GM12878 (cell line): ENCODE measurements around the gene REM2. TPM values are rescaled to one million over a fixed set of nuclear protein-coding genes. Genes with fewer than 3 reads are reported as not detected.
A peak's percentile ranks its signal among the peaks of the same experiment; 100 is the strongest.

Source experiments
- ATAC-seq: fragments of 200-7000 bp; cut with Tn5 transposase; 3 replicates; pipeline ENCODE4 v1.9.1; 2020; ENCODE audit warnings: mild to moderate bottlenecking, moderate library complexity
- BruUV-seq: library from RNA; stranded (reverse); fragments of 400-500 nt; replicated peaks from 2 replicates; lab custom pipeline; 2021; lab: Mats Ljungman, UMichigan
- CTCF ChIA-PET: fragments of 300-600 bp; sonication (Branson Sonifier 250); formaldehyde crosslinking; extraction: SDS; loops from one replicate; lab custom pipeline; 2021; ENCODE audit warnings: inconsistent platforms; lab: Yijun Ruan, JAX
- POLR2A ChIA-PET: fragments of 350-600 bp; formaldehyde crosslinking; extraction: SDS; loops from one replicate; lab custom pipeline; 2021; ENCODE audit warnings: inconsistent platforms; lab: Charles Lee
- RAD21 ChIA-PET: fragments of 300-600 bp; sonication (Branson Sonifier 250); formaldehyde crosslinking; loops from one replicate; lab custom pipeline; 2023; ENCODE audit warnings: antibody characterized with exemption; ENCODE audit not compliant: unreplicated experiment; lab: Charles Lee
- SMC1A ChIA-PET: fragments of 300-600 bp; sonication (Branson Sonifier 250); formaldehyde crosslinking; loops from one replicate; lab custom pipeline; 2023; ENCODE audit not compliant: unreplicated experiment, uncharacterized antibody; lab: Charles Lee
- DNase-seq: peaks from one replicate; pipeline ENCODE4 v3.0.0-alpha.2; 2011; ENCODE audit warnings: low read depth, low spot score
- FAIRE-seq: peaks from 3 replicates; lab custom pipeline; 2011; peaks lifted over from hg19 to GRCh38; lab: Jason Lieb, UNC
- H2AFZ ChIP-seq: 2 replicates; pipeline ENCODE4 v1.6.0; 2011; ENCODE audit warnings: low read depth, low read length, control low read depth; ENCODE audit not compliant: control insufficient read depth
- H3K27ac ChIP-seq: 2 replicates; pipeline ENCODE4 v1.5.1; 2011; ENCODE audit warnings: control low read depth; ENCODE audit not compliant: control insufficient read depth, insufficient read depth
- H3K27me3 ChIP-seq, 2 experiments: replicated peaks in 1 of 2; 2 replicates each; pipeline versions ENCODE4 v1.6.0 to v1.6.1; 2011; ENCODE audit warnings: low read length in 1 of 2; ENCODE audit not compliant: control insufficient read depth in 2 of 2, insufficient read depth in 2 of 2
- H3K36me3 ChIP-seq, 2 experiments: 2 replicates each; pipeline ENCODE4 v1.5.1; 2011; ENCODE audit warnings: low read length in 1 of 2; ENCODE audit not compliant: control insufficient read depth in 2 of 2, insufficient read depth in 2 of 2
- H3K4me1 ChIP-seq: 2 replicates; pipeline ENCODE4 v1.6.1; 2011; ENCODE audit warnings: mild to moderate bottlenecking, low read length, moderate library complexity, mixed read lengths; ENCODE audit not compliant: control insufficient read depth, insufficient read depth
- H3K4me2 ChIP-seq: 2 replicates; pipeline ENCODE4 v1.6.0; 2011; ENCODE audit warnings: control low read depth; ENCODE audit not compliant: control insufficient read depth, insufficient read depth
- H3K4me3 ChIP-seq: fragments of 200-600 bp; sonication (generic); 2 replicates; pipeline ENCODE4 v1.5.1; 2016
- H3K79me2 ChIP-seq: 2 replicates; pipeline ENCODE4 v1.6.0; 2011; ENCODE audit warnings: low read length; ENCODE audit not compliant: control insufficient read depth, insufficient read depth
- H3K9ac ChIP-seq: 2 replicates; pipeline ENCODE4 v1.8.0; 2011; ENCODE audit warnings: low read length, control low read depth, mixed read lengths; ENCODE audit not compliant: control insufficient read depth, insufficient read depth
- H3K9me3 ChIP-seq: replicated peaks from 3 replicates; pipeline ENCODE4 v1.5.1; 2011; ENCODE audit warnings: mild to moderate bottlenecking, low read length; ENCODE audit not compliant: control insufficient read depth, insufficient read depth
- H4K20me1 ChIP-seq: 2 replicates; pipeline ENCODE4 v1.6.0; 2011; ENCODE audit not compliant: control insufficient read depth, insufficient read depth
- EP300 ChIP-seq, 2 experiments: fragments of 150-350 bp in 1 of 2; IDR thresholded peaks; 2 replicates each; pipeline ENCODE4 v1.6.1; 2011 to 2012; ENCODE audit warnings: low read depth in 2 of 2, low read length in 2 of 2, borderline replicate concordance in 1 of 2, improper control_type of control experiment in 1 of 2, inconsistent platforms in 1 of 2; ENCODE audit not compliant: control insufficient read depth in 1 of 2
- GATAD2B ChIP-seq: fragments of 450-650 bp; conservative IDR thresholded peaks from 2 replicates; pipeline ENCODE4 v1.6.1; 2017; ENCODE audit warnings: low read depth, mild to moderate bottlenecking, moderate library complexity
- KAT2A ChIP-seq: conservative IDR thresholded peaks from 2 replicates; pipeline ENCODE4 v1.6.1; 2011; ENCODE audit warnings: low read depth, low read length; ENCODE audit not compliant: control insufficient read depth
- PML ChIP-seq: IDR thresholded peaks from 2 replicates; pipeline ENCODE4 v1.6.1; 2012; ENCODE audit warnings: low read length, inconsistent platforms
- SMAD5 ChIP-seq: IDR thresholded peaks from 2 replicates; pipeline ENCODE4 v1.6.1; 2016; ENCODE audit warnings: antibody characterized with exemption, low read depth
- WGBS: methylation state at CpG from one replicate; pipeline ENCODE4 v1.1.6; 2016; ENCODE audit warnings: low lambda C conversion rate; ENCODE audit not compliant: insufficient replicate concordance, insufficient coverage; ENCODE audit errors: missing lambda C conversion rate; 5-methylcytosine and 5-hydroxymethylcytosine counted together
- in situ Hi-C: fragments of 300-500 bp; cut with MboI; formaldehyde crosslinking; loops from 9 replicates; pipeline ENCODE4 v1.14.3; 2018; ENCODE audit warnings: mixed read lengths
- intact Hi-C: fragments of 100-400 bp; cut with micrococcal nuclease; formaldehyde crosslinking; loops from one replicate; pipeline ENCODE4 v1.14.2; 2022; ENCODE audit not compliant: unreplicated experiment
- polyA plus RNA-seq, 11 experiments: library from polyadenylated mRNA; depleted of rRNA in 4 of 11; unstranded in 6 of 11; stranded (reverse) in 5 of 11; fragments of >200 nt; fragmentation: Nextera tagmentation in 4 of 11; fragmentation: Illumina TruSeq in 1 of 11; extraction: Ambion mirVana in 4 of 11; extraction: Trizol in 1 of 11; gene quantifications; 1 replicate in 1 of 11; 2 replicates in 10 of 11; pipeline versions ENCODE4 v1.2.1 to v1.2.3, GENCODE V29; 2011 to 2016; ENCODE audit warnings: inconsistent platforms in 2 of 11, missing spikeins in 2 of 11, low read depth in 1 of 11
- total RNA-seq, 4 experiments: library from RNA; depleted of rRNA in 3 of 4; stranded (reverse); fragments of >200 nt in 3 of 4; fragmentation: Illumina TruSeq in 1 of 4; extraction: Trizol in 1 of 4; gene quantifications; 2 replicates each; pipeline versions ENCODE4 v1.2.1 to v1.2.3, GENCODE V29; 2013 to 2021
- TF ChIP-seq, protein P1 (sequence below): fragments of 450-650 bp; IDR thresholded peaks from 2 replicates; pipeline ENCODE4 v1.6.1; 2017; ENCODE audit warnings: mild to moderate bottlenecking, low read depth, inconsistent platforms; ENCODE audit not compliant: poor library complexity, severe bottlenecking

REM2 gene
- total and polyA plus RNA-seq, 10 of the 15 experiments (the other 5 are each of a cell fraction or from before 2014, with no cell fraction given) = 0.27 to 1.5 (median 0.83) TPM

DNA sequence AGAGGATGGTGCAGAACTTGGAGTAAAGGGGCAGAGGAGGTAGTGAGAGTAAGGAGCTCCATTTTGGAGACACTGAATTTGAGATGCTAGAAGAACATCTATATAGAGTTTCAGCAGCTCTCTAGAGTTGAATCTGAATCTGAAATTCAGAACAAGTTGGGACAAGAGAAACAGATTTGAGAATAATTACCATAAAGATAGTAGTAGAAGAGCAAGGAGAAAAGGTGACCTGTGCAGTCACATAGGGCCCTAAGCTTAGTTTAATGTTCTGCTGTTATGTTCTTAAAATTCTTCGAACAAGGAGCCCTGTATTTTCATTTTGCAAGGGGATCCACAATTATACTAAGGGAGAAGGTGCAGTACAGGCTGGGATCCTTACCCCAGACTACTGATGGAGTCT lies 7.4 kb downstream of the REM2 start:
- POLR2A ChIA-PET = interaction anchor here (0.8 to 6.0 kb wide), 7 partner anchors 10 to 65 kb away, joined by 3 to 51 read pairs (median 5); partner anchors contain the start of gene RBM23
- H3K27me3 ChIP-seq = no peaks in the 10 kb centered on the region
- DNase-seq = no peak
- H2AFZ ChIP-seq = no peak overlapping the region
- no peak for FAIRE-seq
- peaks cover 27% of the 10 kb centered on the region for H3K4me1 ChIP-seq
- H3K36me3 ChIP-seq = no peaks in the 10 kb centered on the region; a peak in 1 of 4 replicates
- 100% methylated on average over 1 of the region's 1 CpG for WGBS
- RAD21 ChIA-PET = interaction anchor here (1.0 to 4.2 kb wide), 3 partner anchors 10 to 233 kb away, joined by 4 to 50 read pairs (median 27); partner anchors contain the start of gene LRP10
- no peak overlapping the region for H3K9ac ChIP-seq
- intact Hi-C loops = no loop called here
- H3K4me3 ChIP-seq = no peak overlapping the region
- H3K9me3 ChIP-seq = no peaks in the 10 kb centered on the region
- CTCF ChIA-PET = interaction anchor here (0.8 to 10.8 kb wide), 7 partner anchors 10 to 231 kb away, joined by 3 to 174 read pairs (median 5); partner anchors contain the start of gene LRP10
- peak overlapping the region; percentile 61 for H3K27ac ChIP-seq
- SMC1A ChIA-PET = interaction anchor here (0.7 to 3.7 kb wide), 7 partner anchors 9 to 232 kb away, joined by 3 to 22 read pairs (median 4); no protein-coding TSS in a partner anchor
- H3K79me2 ChIP-seq = peaks cover 5% of the 10 kb centered on the region
- no peak for ATAC-seq
- no peaks in the 10 kb centered on the region for H4K20me1 ChIP-seq
- TF ChIP-seq PML = no peak
- TF ChIP-seq SMAD5 = no peak
- no peak for TF ChIP-seq GATAD2B
- TF ChIP-seq KAT2A = no peak
- BruUV-seq = no TSS peak
- in situ Hi-C loops = no loop called here
- H3K4me2 ChIP-seq = peak overlapping the region; percentile 62

DNA sequence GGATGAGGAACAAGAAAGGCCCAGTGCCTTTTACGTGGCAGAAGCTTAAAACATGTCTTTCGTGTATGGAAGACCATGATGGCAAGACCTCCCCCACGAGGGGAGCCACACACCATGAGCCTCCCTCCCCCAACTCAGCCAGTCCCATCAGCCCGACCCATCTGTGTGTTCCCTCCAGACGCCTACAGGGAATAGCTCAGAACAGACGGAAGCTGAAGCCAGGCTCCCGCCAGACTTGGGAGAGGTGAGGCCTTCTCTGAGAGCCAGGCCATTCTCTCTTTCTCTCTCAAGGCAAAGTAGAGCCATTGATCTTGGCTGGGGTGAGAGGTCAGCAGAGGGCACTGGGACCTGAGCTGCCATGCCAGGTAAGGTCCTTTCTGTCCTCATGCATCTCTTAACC lies 9.5 kb downstream of the REM2 start:
- FAIRE-seq = no peak
- no peaks in the 10 kb centered on the region for H3K9me3 ChIP-seq
- RAD21 ChIA-PET = no interaction called here
- in situ Hi-C loops = no loop called here
- peaks cover 5% of the 10 kb centered on the region for H3K79me2 ChIP-seq
- DNase-seq = no peak
- no peaks in the 10 kb centered on the region; a peak in 1 of 4 replicates for H3K36me3 ChIP-seq
- no peak for ATAC-seq
- no TSS peak for BruUV-seq
- H4K20me1 ChIP-seq = no peaks in the 10 kb centered on the region
- H3K4me2 ChIP-seq = no peak overlapping the region
- H3K9ac ChIP-seq = no peak overlapping the region
- H2AFZ ChIP-seq = no peak overlapping the region
- no peak overlapping the region for H3K4me3 ChIP-seq
- POLR2A ChIA-PET = interaction anchor here (0.7 kb wide), 1 partner anchor 24 kb away, joined by 3 read pairs; no protein-coding TSS in a partner anchor
- CTCF ChIA-PET = interaction anchor here (1.0 to 2.3 kb wide), 4 partner anchors 10 to 40 kb away, joined by 3 to 8 read pairs (median 4); partner anchors contain the start of gene PRMT5
- H3K27ac ChIP-seq = no peak overlapping the region
- intact Hi-C loops = no loop called here
- SMC1A ChIA-PET = interaction anchor here (0.6 to 1.5 kb wide), 3 partner anchors 9 to 20 kb away, joined by 3 to 5 read pairs (median 3); no protein-coding TSS in a partner anchor
- TF ChIP-seq SMAD5 (no peak), EP300 (IDR thresholded peaks at IDR 0.05; ENCODE audit: borderline replicate concordance in 1 of 2, control insufficient read depth in 1 of 2, low read depth in 2 of 2, low read length in 2 of 2) (no peak)
- TF ChIP-seq, protein P1, sequence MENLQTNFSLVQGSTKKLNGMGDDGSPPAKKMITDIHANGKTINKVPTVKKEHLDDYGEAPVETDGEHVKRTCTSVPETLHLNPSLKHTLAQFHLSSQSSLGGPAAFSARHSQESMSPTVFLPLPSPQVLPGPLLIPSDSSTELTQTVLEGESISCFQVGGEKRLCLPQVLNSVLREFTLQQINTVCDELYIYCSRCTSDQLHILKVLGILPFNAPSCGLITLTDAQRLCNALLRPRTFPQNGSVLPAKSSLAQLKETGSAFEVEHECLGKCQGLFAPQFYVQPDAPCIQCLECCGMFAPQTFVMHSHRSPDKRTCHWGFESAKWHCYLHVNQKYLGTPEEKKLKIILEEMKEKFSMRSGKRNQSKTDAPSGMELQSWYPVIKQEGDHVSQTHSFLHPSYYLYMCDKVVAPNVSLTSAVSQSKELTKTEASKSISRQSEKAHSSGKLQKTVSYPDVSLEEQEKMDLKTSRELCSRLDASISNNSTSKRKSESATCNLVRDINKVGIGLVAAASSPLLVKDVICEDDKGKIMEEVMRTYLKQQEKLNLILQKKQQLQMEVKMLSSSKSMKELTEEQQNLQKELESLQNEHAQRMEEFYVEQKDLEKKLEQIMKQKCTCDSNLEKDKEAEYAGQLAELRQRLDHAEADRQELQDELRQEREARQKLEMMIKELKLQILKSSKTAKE = no peak
- H3K27me3 ChIP-seq = no peaks in the 10 kb centered on the region
- H3K4me1 ChIP-seq = peaks cover 18% of the 10 kb centered on the region
- WGBS = 91% methylated on average over 7 of the region's 7 CpGs
